GM19372 (cell line): ENCODE measurements around the gene ALDH3A2.
"Not testable (repeated sequence)": the region's sequence is repeated elsewhere in the genome, so short reads cannot be mapped to it uniquely, and the experiment has no call there.

ENCODE experiments used
- ATAC-seq: cut with Tn5 transposase; IDR thresholded peaks from one replicate; pipeline ENCODE4 v1.9.1; 2021; ENCODE audit warnings: mild to moderate bottlenecking, low read depth, moderate library complexity; ENCODE audit not compliant: unreplicated experiment

The ALDH3A2 gene

GRCh38 chr17:19649274-19649541 lies 657 bp downstream of the ALDH3A2 start:
- no peak for ATAC-seq

- no peak for ATAC-seq
These were observed 2.3 kb downstream of the ALDH3A2 start for GRCh38 chr17:19650826-19651225.

GRCh38 chr17:19651451-19652238 lies 3.1 kb downstream of the ALDH3A2 start:
- ATAC-seq, result no peak

GRCh38 chr17:19652595-19652994 lies 4.0 kb downstream of the ALDH3A2 start:
- ATAC-seq, result no peak

- ATAC-seq, result no peak
These were observed 5.9 kb downstream of the ALDH3A2 start for GRCh38 chr17:19654342-19654886.

GRCh38 chr17:19654896-19655295 lies 6.3 kb downstream of the ALDH3A2 start:
- no peak for ATAC-seq

- ATAC-seq, result no peak
These were observed 7.8 kb downstream of the ALDH3A2 start for GRCh38 chr17:19656336-19656735.

GRCh38 chr17:19656851-19657581 lies 8.5 kb downstream of the ALDH3A2 start:
- no peak for ATAC-seq

- no peak for ATAC-seq
These were observed 11.0 kb downstream of the ALDH3A2 start for GRCh38 chr17:19659366-19660177.

- ATAC-seq, result no peak
These were observed 11.8 kb downstream of the ALDH3A2 start for GRCh38 chr17:19660219-19660870.

GRCh38 chr17:19661121-19661520 lies 12.6 kb downstream of the ALDH3A2 start:
- no peak for ATAC-seq

GRCh38 chr17:19663097-19663496 lies 14.5 kb downstream of the ALDH3A2 start:
- ATAC-seq, result no peak

GRCh38 chr17:19664136-19664820 lies 15.7 kb downstream of the ALDH3A2 start:
- ATAC-seq, result no peak

GRCh38 chr17:19664821-19665181 lies 16.2 kb downstream of the ALDH3A2 start:
- ATAC-seq, result no peak

GRCh38 chr17:19669680-19670079 lies 21.1 kb downstream of the ALDH3A2 start:
- ATAC-seq, result not testable (repeated sequence)

GRCh38 chr17:19670908-19671307 lies 22.4 kb downstream of the ALDH3A2 start:
- ATAC-seq, result no peak

- no peak for ATAC-seq
These were observed 22.9 kb downstream of the ALDH3A2 start for GRCh38 chr17:19671433-19671832.

GRCh38 chr17:19672009-19672750 lies 23.6 kb downstream of the ALDH3A2 start:
- no peak for ATAC-seq

GRCh38 chr17:19673623-19674022 lies 25.1 kb downstream of the ALDH3A2 start:
- ATAC-seq, result no peak
